Spleen (tissue), 11 donors: Measurements from ENCODE around the gene PCYT1B. TPM values are rescaled to one million over a fixed set of nuclear protein-coding genes. Genes with fewer than 3 reads are reported as not detected.
A peak's percentile ranks its signal among the peaks of the same experiment; 100 is the strongest.

Experiments
- DNase-seq: peaks from one replicate; pipeline ENCODE4 v3.0.0-alpha.2; 2020
- H3K27ac ChIP-seq, 8 donors: fragments of 200-600 bp; sonication (generic) in 7 of 8; 1 replicate in 4 of 8; 2 replicates in 4 of 8; pipeline versions ENCODE4 v1.5.0 to v1.8.0; 2016 to 2021; ENCODE audit warnings: inconsistent platforms in 4 of 8, mild to moderate bottlenecking in 4 of 8, moderate library complexity in 1 of 8
- H3K27me3 ChIP-seq, 7 donors: fragments of 200-600 bp; sonication (generic) in 6 of 7; replicated peaks in 1 of 7; 1 replicate in 4 of 7; 2 replicates in 3 of 7; pipeline versions ENCODE4 v1.5.0 to v1.8.0; 2016 to 2021; ENCODE audit warnings: inconsistent platforms in 3 of 7, mild to moderate bottlenecking in 1 of 7
- H3K36me3 ChIP-seq, 6 donors: fragments of 200-600 bp; sonication (generic) in 5 of 6; 1 replicate in 4 of 6; 2 replicates in 2 of 6; pipeline versions ENCODE4 v1.5.0 to v1.8.0; 2016 to 2021; ENCODE audit warnings: inconsistent platforms in 2 of 6
- H3K4me1 ChIP-seq, 6 donors: fragments of 200-600 bp; sonication (generic) in 5 of 6; 1 replicate in 3 of 6; 2 replicates in 3 of 6; pipeline versions ENCODE4 v1.5.0 to v1.8.0; 2016 to 2021; ENCODE audit warnings: inconsistent platforms in 3 of 6
- H3K4me3 ChIP-seq, 8 donors: fragments of 200-600 bp; sonication (generic) in 7 of 8; 1 replicate in 4 of 8; 2 replicates in 4 of 8; pipeline versions ENCODE4 v1.5.0 to v1.8.0; 2016 to 2021; ENCODE audit warnings: inconsistent platforms in 4 of 8, mild to moderate bottlenecking in 4 of 8, moderate library complexity in 2 of 8
- H3K9me3 ChIP-seq, 8 donors: fragments of 200-600 bp; sonication (generic) in 7 of 8; 1 replicate in 4 of 8; 2 replicates in 4 of 8; pipeline versions ENCODE4 v1.5.0 to v1.8.0; 2016 to 2021; ENCODE audit warnings: inconsistent platforms in 4 of 8
- CTCF ChIP-seq, 11 experiments: fragments of 200-600 bp in 7 of 11; fragments of 450-650 bp in 4 of 11; sonication (generic) in 4 of 11; IDR thresholded peaks in 8 of 11; conservative IDR thresholded peaks in 3 of 11; 1 replicate in 7 of 11; 2 replicates in 4 of 11; pipeline versions ENCODE4 v1.4.0 to v1.8.0; 2016 to 2021; ENCODE audit warnings: antibody characterized with exemption in 11 of 11, inconsistent platforms in 4 of 11, mild to moderate bottlenecking in 1 of 11
- POLR2A ChIP-seq, 3 donors: fragments of 450-650 bp; IDR thresholded peaks; one replicate each; pipeline ENCODE4 v1.5.1; 2017; ENCODE audit warnings: antibody characterized with exemption in 3 of 3, mild to moderate bottlenecking in 1 of 3
- POLR2AphosphoS5 ChIP-seq, 3 donors: sonication (generic); formaldehyde crosslinking; IDR thresholded peaks; one replicate each; pipeline ENCODE4 v1.5.1; 2017; ENCODE audit warnings: antibody characterized with exemption in 3 of 3
- WGBS, 5 donors: extraction: QIAGEN DNeasy Blood & Tissue Kit in 3 of 5; methylation state at CpG; one replicate each; pipeline versions ENCODE4 v1.1.5 to v1.1.7; 2013 to 2018; 5-methylcytosine and 5-hydroxymethylcytosine counted together
- intact Hi-C: fragments of 100-400 bp; cut with DNase I; formaldehyde crosslinking; loops from one replicate; pipeline ENCODE4 v1.15.0; 2023; ENCODE audit warnings: low total_unique reads
- polyA plus RNA-seq, 3 donors: library from polyadenylated mRNA; stranded (reverse); fragments of 200-250 nt; gene quantifications; one replicate each; pipeline ENCODE4 v1.2.1, GENCODE V29; 2013
- total RNA-seq, 7 donors: library from RNA; depleted of rRNA in 3 of 7; stranded (reverse); fragments of >200 nt in 3 of 7; fragmentation: NEBNext Ultra II Directional in 4 of 7; extraction: Animal tissue kit (Norgen Biotek cat#: 25700) in 4 of 7; gene quantifications; one replicate each; pipeline versions ENCODE4 v1.1.0 to v1.2.1, GENCODE V29; 2016 to 2021
- donor health status: healthy with polysubstance abuse.
- donor health status: DM: no; HTN: no; CAD: no; lungs with moderate emphysema.
- donor health status: DM: no; HTN: no; CAD: no.
- donor health status: Bipolar disorder and iron deficiency.
- donor health status: healthy.
- donor health status: DM: no; HTN: no; CAD: no.
- donor health status: DM: yes; HTN: yes; CAD: no.

The PCYT1B gene
- total and polyA plus RNA-seq, 10 donors = 0.02 to 1.5 (median 0.67) TPM

GRCh38 chrX:24693453-24694202 lies 46.5 kb upstream of the PCYT1B start, which contains the start of gene POLA1:
POLA1 (plus strand) TSS chrX:24693918; CDS start chrX:24693962, 44 bp downstream.
- intact Hi-C loops = no loop called here
- H3K27ac ChIP-seq = peak within 1 kb of the TSS; percentile 14 to 84 (median 74)
- H3K9me3 ChIP-seq = no peaks in the 10 kb centered on the region
- H3K4me1 ChIP-seq = peaks cover 0 to 19% (median 10%) of the 10 kb centered on the region in 6 donors
- no peaks in the 10 kb centered on the region for H3K36me3 ChIP-seq
- TF ChIP-seq POLR2A (IDR thresholded peaks at IDR 0.05) (no peak), POLR2AphosphoS5 (IDR thresholded peaks at IDR 0.05) (peak; percentile 69 to 87 (median 82)), CTCF (IDR thresholded peaks at IDR 0.05 in 8 of 11, conservative IDR thresholded peaks at IDR 0.05 in 3 of 11) (no peak)
- H3K27me3 ChIP-seq = peaks cover 0 to 5% (median 0%) of the 10 kb centered on the region in 7 donors
- peak within 1 kb of the TSS; percentile 52 to 85 (median 64) for H3K4me3 ChIP-seq
- WGBS, 5 donors = 0 to 48% (median 1%) methylated on average over 5 to 70 of the region's 70 CpGs
- DNase-seq = peak; percentile 91

GRCh38 chrX:24692305-24692704 lies 45.2 kb upstream of the PCYT1B start:
- no peaks in the 10 kb centered on the region for H3K9me3 ChIP-seq
- H3K27me3 ChIP-seq = peaks cover 0 to 5% (median 0%) of the 10 kb centered on the region in 7 donors
- no peak overlapping the region for H3K27ac ChIP-seq
- TF ChIP-seq POLR2A (IDR thresholded peaks at IDR 0.05) = no peak
- intact Hi-C loops = no loop called here
- no peaks in the 10 kb centered on the region for H3K36me3 ChIP-seq
- H3K4me3 ChIP-seq = no peak overlapping the region
- peaks cover 0 to 19% (median 10%) of the 10 kb centered on the region in 6 donors for H3K4me1 ChIP-seq
- 75 to 93% (median 83%) methylated on average over 3 to 4 of the region's 4 CpGs for WGBS, 5 donors
- no peak for DNase-seq

- Histone ChIP-seq H3K4me1 (no peaks in the 10 kb centered on the region), H3K27me3 (no peaks in the 10 kb centered on the region), H3K27ac (no peak overlapping the region), H3K36me3 (no peaks in the 10 kb centered on the region), H3K9me3 (no peaks in the 10 kb centered on the region), H3K4me3 (no peak overlapping the region)
- intact Hi-C loops = no loop called here
- 75 to 97% (median 92%) methylated on average over 2 of the region's 2 CpGs for WGBS, 5 donors
- TF ChIP-seq CTCF (IDR thresholded peaks at IDR 0.05 in 8 of 11, conservative IDR thresholded peaks at IDR 0.05 in 3 of 11) (no peak), POLR2A (IDR thresholded peaks at IDR 0.05) (no peak), POLR2AphosphoS5 (IDR thresholded peaks at IDR 0.05) (no peak)
- no peak for DNase-seq
Measured at GRCh38 chrX:24684048-24684447, 36.9 kb upstream of the PCYT1B start.

- Histone ChIP-seq H3K4me3 (no peak overlapping the region), H3K4me1 (no peaks in the 10 kb centered on the region), H3K27me3 (no peaks in the 10 kb centered on the region), H3K36me3 (no peaks in the 10 kb centered on the region), H3K9me3 (no peaks in the 10 kb centered on the region), H3K27ac (no peak overlapping the region)
- intact Hi-C loops = no loop called here
- 62 to 76% (median 73%) methylated on average over 7 of the region's 7 CpGs for WGBS, 5 donors
- no peak for DNase-seq
- no peak for TF ChIP-seq POLR2A (IDR thresholded peaks at IDR 0.05)
- no peak for TF ChIP-seq CTCF (IDR thresholded peaks at IDR 0.05 in 8 of 11, conservative IDR thresholded peaks at IDR 0.05 in 3 of 11)
- TF ChIP-seq POLR2AphosphoS5 (IDR thresholded peaks at IDR 0.05) = no peak
Measured at GRCh38 chrX:24682739-24683432, 35.7 kb upstream of the PCYT1B start.
